Jurkat, Clone E6-1 (cell line): ENCODE data around the gene ANAPC2.

Experiments used
- DNase-seq: peaks from one replicate; pipeline ENCODE4 v3.0.0-alpha.2; 2011; ENCODE audit warnings: low read depth, low spot score
- H3K4me3 ChIP-seq: 2 replicates; pipeline ENCODE4 v1.5.1; 2011; ENCODE audit warnings: mild to moderate bottlenecking, low read length, control low read depth, moderate library complexity

The ANAPC2 gene

GRCh38 chr9:137198051-137198901 is 9.9 kb upstream of the ANAPC2 start:
- no peak for DNase-seq
- H3K4me3 ChIP-seq, result no peak overlapping the region

- DNase-seq, result no peak
- H3K4me3 ChIP-seq, result no peak overlapping the region
Observed at GRCh38 chr9:137195525-137196220, 7.3 kb upstream of the ANAPC2 start.

GRCh38 chr9:137194909-137195308 is 6.5 kb upstream of the ANAPC2 start:
- no peak for DNase-seq
- H3K4me3 ChIP-seq, result no peak overlapping the region

- no peak for DNase-seq
- H3K4me3 ChIP-seq, result no peak overlapping the region
Observed at GRCh38 chr9:137194388-137194787, 6.0 kb upstream of the ANAPC2 start.

GRCh38 chr9:137193771-137194170 is 5.4 kb upstream of the ANAPC2 start:
- H3K4me3 ChIP-seq, result no peak overlapping the region
- no peak for DNase-seq

- no peak for DNase-seq
- H3K4me3 ChIP-seq, result no peak overlapping the region
Observed at GRCh38 chr9:137192859-137193258, 4.5 kb upstream of the ANAPC2 start.

GRCh38 chr9:137192448-137192780 is 4.1 kb upstream of the ANAPC2 start:
- H3K4me3 ChIP-seq, result no peak overlapping the region
- DNase-seq, result no peak

GRCh38 chr9:137191691-137192447 is 3.5 kb upstream of the ANAPC2 start:
- DNase-seq, result no peak
- no peak overlapping the region for H3K4me3 ChIP-seq

GRCh38 chr9:137191245-137191644 is 2.9 kb upstream of the ANAPC2 start:
- no peak for DNase-seq
- H3K4me3 ChIP-seq, result no peak overlapping the region

GRCh38 chr9:137190315-137190856 is 2.0 kb upstream of the ANAPC2 start:
- DNase-seq, result no peak
- no peak overlapping the region for H3K4me3 ChIP-seq

- H3K4me3 ChIP-seq, result peak overlapping the region; percentile 96
- no peak for DNase-seq
Observed at GRCh38 chr9:137189297-137190295, 1.2 kb upstream of the ANAPC2 start.

- DNase-seq, result no peak
Observed at GRCh38 chr9:137188086-137188489, 272 bp downstream of the ANAPC2 start.

GRCh38 chr9:137187386-137187785 is 974 bp downstream of the ANAPC2 start:
- no peak for DNase-seq
- peak overlapping the region; percentile 96 for H3K4me3 ChIP-seq

More at GRCh38 chr9:137188086-137188489, 272 bp downstream of the ANAPC2 start:
- peak overlapping the region; percentile 96 for H3K4me3 ChIP-seq

GRCh38 chr9:137186385-137186784 is 2.0 kb downstream of the ANAPC2 start:
- no peak for DNase-seq
- H3K4me3 ChIP-seq, result no peak overlapping the region

GRCh38 chr9:137185921-137186320 is 2.4 kb downstream of the ANAPC2 start:
- H3K4me3 ChIP-seq, result no peak overlapping the region

GRCh38 chr9:137184881-137185660 is 3.3 kb downstream of the ANAPC2 start:
- no peak overlapping the region for H3K4me3 ChIP-seq
- no peak for DNase-seq

More at GRCh38 chr9:137185921-137186320, 2.4 kb downstream of the ANAPC2 start:
- DNase-seq, result no peak

GRCh38 chr9:137183980-137184595 is 4.3 kb downstream of the ANAPC2 start:
- no peak for DNase-seq

More at GRCh38 chr9:137183980-137184595, 4.3 kb downstream of the ANAPC2 start:
- H3K4me3 ChIP-seq, result no peak overlapping the region
